IMR-90 (cell line): ENCODE data around the gene MAP7. TPM values are rescaled to one million over a fixed set of nuclear protein-coding genes. Genes with fewer than 3 reads are reported as not detected.

Source experiments
- ATAC-seq: fragments of 200-7000 bp; cut with Tn5 transposase; 2 replicates; pipeline ENCODE4 v1.9.1; 2020; ENCODE audit warnings: low read depth, mild to moderate bottlenecking, moderate library complexity
- BruUV-seq: library from RNA; stranded (reverse); fragments of 400-500 nt; replicated peaks from 2 replicates; lab custom pipeline; 2021; lab: Mats Ljungman, UMichigan
- CTCF ChIA-PET: fragments of 300-600 bp; formaldehyde crosslinking; extraction: SDS; loops from one replicate; lab custom pipeline; 2021; ENCODE audit warnings: antibody characterized with exemption; lab: Yijun Ruan, JAX
- POLR2A ChIA-PET: fragments of 300-600 bp; sonication (Branson Sonifier 250); formaldehyde crosslinking; loops from one replicate; lab custom pipeline; 2022; ENCODE audit warnings: antibody characterized with exemption; ENCODE audit not compliant: unreplicated experiment; lab: Charles Lee
- DNase-seq: peaks from one replicate; pipeline ENCODE4 v3.0.0; 2013
- H2AFZ ChIP-seq: replicated peaks from 2 replicates; pipeline ENCODE3; 2013; ENCODE audit warnings: low read length, mild to moderate bottlenecking; ENCODE audit not compliant: poor library complexity
- H2AK5ac ChIP-seq: 2 replicates; pipeline ENCODE4 v1.6.1; 2013; ENCODE audit warnings: low read depth, low read length, inconsistent platforms
- H2AK9ac ChIP-seq: replicated peaks from 2 replicates; pipeline ENCODE3; 2013; ENCODE audit warnings: mild to moderate bottlenecking, low read depth, low read length, moderate library complexity; ENCODE audit not compliant: poor library complexity
- H2BK120ac ChIP-seq: 2 replicates; pipeline ENCODE4 v1.6.1; 2013; ENCODE audit warnings: low read depth, low read length, inconsistent platforms
- H2BK15ac ChIP-seq: 3 replicates; pipeline ENCODE4 v1.6.1; 2013; ENCODE audit warnings: low read depth, low read length, inconsistent platforms
- H2BK20ac ChIP-seq: 2 replicates; pipeline ENCODE4 v1.6.1; 2013; ENCODE audit warnings: low read depth, mild to moderate bottlenecking, inconsistent platforms, low read length, moderate library complexity
- H2BK5ac ChIP-seq: 2 replicates; pipeline ENCODE4 v1.6.1; 2013; ENCODE audit warnings: mild to moderate bottlenecking, low read depth, low read length, inconsistent platforms; ENCODE audit not compliant: poor library complexity, severe bottlenecking
- H3K14ac ChIP-seq: replicated peaks from 2 replicates; pipeline ENCODE4 v1.6.1; 2013; ENCODE audit warnings: low read depth, low read length, inconsistent platforms
- H3K18ac ChIP-seq: 2 replicates; pipeline ENCODE4 v1.6.1; 2013; ENCODE audit warnings: low read depth, low read length, control low read depth
- H3K23ac ChIP-seq: 2 replicates; pipeline ENCODE4 v1.6.1; 2013; ENCODE audit warnings: low read depth, low read length, inconsistent platforms
- H3K27ac ChIP-seq: 2 replicates; pipeline ENCODE4 v1.5.1; 2013; ENCODE audit warnings: mild to moderate bottlenecking, control low read depth, low read length; ENCODE audit not compliant: insufficient read depth
- H3K27me3 ChIP-seq: 2 replicates; pipeline ENCODE4 v1.6.1; 2013; ENCODE audit warnings: low read length; ENCODE audit not compliant: control insufficient read depth, insufficient read depth
- H3K36me3 ChIP-seq: 2 replicates; pipeline ENCODE4 v1.6.1; 2013; ENCODE audit warnings: low read length, mixed read lengths; ENCODE audit not compliant: control insufficient read depth, insufficient read depth
- H3K4ac ChIP-seq: 2 replicates; pipeline ENCODE4 v1.6.1; 2013; ENCODE audit warnings: low read depth, low read length, inconsistent platforms
- H3K4me1 ChIP-seq: 2 replicates; pipeline ENCODE4 v1.6.1; 2013; ENCODE audit warnings: low read length, mixed read lengths; ENCODE audit not compliant: control insufficient read depth, insufficient read depth
- H3K4me2 ChIP-seq: 2 replicates; pipeline ENCODE4 v1.6.1; 2013; ENCODE audit warnings: low read depth, mild to moderate bottlenecking, control low read depth, low read length, moderate library complexity
- H3K4me3 ChIP-seq: 2 replicates; pipeline ENCODE4 v1.5.1; 2013; ENCODE audit warnings: low read depth, mild to moderate bottlenecking, control low read depth, low read length, moderate library complexity; ENCODE audit not compliant: insufficient read depth
- H3K56ac ChIP-seq: 2 replicates; pipeline ENCODE4 v1.6.1; 2013; ENCODE audit warnings: low read length, inconsistent platforms; ENCODE audit not compliant: insufficient read depth; ENCODE audit errors: extremely low read depth
- H3K79me1 ChIP-seq, 2 experiments: 2 replicates each; pipeline ENCODE4 v1.6.1; 2013; ENCODE audit warnings: low read length in 2 of 2, inconsistent platforms in 1 of 2, low read depth in 1 of 2
- H3K9ac ChIP-seq: 2 replicates; pipeline ENCODE4 v1.6.1; 2013; ENCODE audit warnings: low read depth, low read length, control low read depth
- H3K9me1 ChIP-seq: 2 replicates; pipeline ENCODE4 v1.6.1; 2013; ENCODE audit warnings: low read length, inconsistent platforms; ENCODE audit not compliant: insufficient read depth
- H3K9me3 ChIP-seq: 2 replicates; pipeline ENCODE4 v1.6.1; 2013; ENCODE audit warnings: low read length; ENCODE audit not compliant: control insufficient read depth, insufficient read depth
- H4K20me1 ChIP-seq: 2 replicates; pipeline ENCODE4 v1.6.1; 2013; ENCODE audit warnings: low read length, inconsistent platforms; ENCODE audit not compliant: insufficient read depth
- H4K5ac ChIP-seq: 2 replicates; pipeline ENCODE4 v1.6.1; 2013; ENCODE audit warnings: mild to moderate bottlenecking, low read depth, low read length, control low read depth
- H4K8ac ChIP-seq, 2 experiments: 2 replicates each; pipeline ENCODE4 v1.6.1; 2013; ENCODE audit warnings: low read depth in 2 of 2, low read length in 2 of 2, control low read depth in 1 of 2, inconsistent platforms in 1 of 2
- H4K91ac ChIP-seq: 2 replicates; pipeline ENCODE4 v1.6.1; 2013; ENCODE audit warnings: low read depth, low read length, inconsistent platforms; ENCODE audit not compliant: insufficient read depth
- CTCF ChIP-seq: conservative IDR thresholded peaks from 2 replicates; pipeline ENCODE4 v1.5.1; 2012; ENCODE audit warnings: mild to moderate bottlenecking, low read depth, low read length, improper control_type of control experiment
- RAD21 ChIP-seq: IDR thresholded peaks from 2 replicates; pipeline ENCODE4 v1.6.1; 2012; ENCODE audit warnings: low read length, improper control_type of control experiment
- USF2 ChIP-seq: fragments of 150-350 bp; IDR thresholded peaks from 2 replicates; pipeline ENCODE4 v1.6.1; 2017; ENCODE audit warnings: mild to moderate bottlenecking, antibody characterized with exemption, low read length, low read depth
- WGBS, 2 experiments: methylation state at CpG; one replicate each; pipeline versions ENCODE4 v1.1.5 to v1.1.7; 2013; ENCODE audit warnings: missing lambda C conversion rate in 2 of 2; ENCODE audit not compliant: insufficient read length in 1 of 2; ENCODE audit errors: extremely low coverage in 2 of 2; 5-methylcytosine and 5-hydroxymethylcytosine counted together
- dilution Hi-C: fragments of 300-500 bp; cut with HindIII; formaldehyde crosslinking; loops from one replicate; pipeline ENCODE4 v1.14.3; 2018; ENCODE audit warnings: low sequenced_read_pairs; ENCODE audit not compliant: unreplicated experiment
- in situ Hi-C: fragments of 300-500 bp; cut with MboI; formaldehyde crosslinking; loops from 3 replicates; pipeline ENCODE4 v1.14.3; 2019; ENCODE audit warnings: low sequenced_read_pairs, inconsistent platforms, mixed read lengths
- intact Hi-C: fragments of 100-400 bp; cut with micrococcal nuclease; formaldehyde crosslinking; loops from 2 replicates; pipeline ENCODE4 v1.10.0; 2022
- polyA plus RNA-seq, 3 experiments: library from polyadenylated mRNA; depleted of rRNA; stranded (reverse); fragments of >200 nt; gene quantifications; 2 replicates each; pipeline ENCODE4 v1.2.3, GENCODE V29; 2012; ENCODE audit warnings: low replicate concordance in 1 of 3
- total RNA-seq: library from RNA; depleted of rRNA; stranded (reverse); fragments of >200 nt; gene quantifications from 2 replicates; pipeline ENCODE4 v1.2.3, GENCODE V29; 2012

MAP7 gene
- total and polyA plus RNA-seq, 2 of the 4 experiments (the other 2 are of a cell fraction): 0.19 to 0.36 TPM

GRCh38 chr6:136323431-136324112 lies 226.7 kb downstream of the MAP7 start:
- dilution Hi-C loops: no loop called here
- BruUV-seq: no TSS peak
- TF ChIP-seq CTCF (no peak), RAD21 (no peak), USF2 (no peak)

More at GRCh38 chr6:136323431-136324112, 226.7 kb downstream of the MAP7 start:
- H3K9me3 ChIP-seq: no peaks in the 10 kb centered on the region
- no peak overlapping the region for H3K4ac ChIP-seq
- H3K14ac ChIP-seq: no peak overlapping the region
- peaks cover 2% of the 10 kb centered on the region; the same call in 1 of the 2 replicates for H3K4me1 ChIP-seq
- no peak overlapping the region for H3K23ac ChIP-seq
- no peak overlapping the region for H2AFZ ChIP-seq
- CTCF ChIA-PET: no interaction called here
- H3K9me1 ChIP-seq: no peaks in the 10 kb centered on the region
- intact Hi-C loops: no loop called here
- no peak overlapping the region for H2BK15ac ChIP-seq
- no peaks in the 10 kb centered on the region for H3K79me1 ChIP-seq
- no peaks in the 10 kb centered on the region for H3K36me3 ChIP-seq
- in situ Hi-C loops: no loop called here
- DNase-seq (no peak), ATAC-seq (no peak)
- no peaks in the 10 kb centered on the region for H4K20me1 ChIP-seq
- H2BK20ac ChIP-seq: no peak overlapping the region
- H2BK120ac ChIP-seq: no peak overlapping the region
- no peak overlapping the region for H2AK9ac ChIP-seq
- no peak overlapping the region for H4K5ac ChIP-seq
- no peak overlapping the region for H3K9ac ChIP-seq
- no peak overlapping the region for H3K27ac ChIP-seq
- POLR2A ChIA-PET: no interaction called here
- no peak overlapping the region for H3K4me3 ChIP-seq
- WGBS, 2 experiments: 63% methylated on average over 2 of the region's 10 CpGs; no CpG with 5 or more reads in 1 of the 2 experiments
- no peaks in the 10 kb centered on the region for H3K27me3 ChIP-seq
- no peak overlapping the region for H2BK5ac ChIP-seq
- H3K56ac ChIP-seq: no peak overlapping the region
- H3K18ac ChIP-seq: no peak overlapping the region
- H4K91ac ChIP-seq: no peak overlapping the region
- H3K4me2 ChIP-seq: no peak overlapping the region
- H4K8ac ChIP-seq: no peak overlapping the region
- no peak overlapping the region for H2AK5ac ChIP-seq
